Osteoblast (primary cell): Measurements from ENCODE around the gene CBFA2T3. TPM values are rescaled to one million over a fixed set of nuclear protein-coding genes. Genes with fewer than 3 reads are reported as not detected.
A peak's percentile ranks its signal among the peaks of the same experiment; 100 is the strongest.

ENCODE experiments used
- DNase-seq: peaks from one replicate; pipeline ENCODE4 v3.0.0; 2011; ENCODE audit warnings: low spot score, mixed read lengths; ENCODE audit not compliant: insufficient read length; ENCODE audit errors: missing footprints
- H2AFZ ChIP-seq: 2 replicates; pipeline ENCODE4 v1.6.0; 2011; ENCODE audit warnings: mild to moderate bottlenecking, low read length
- H3K27ac ChIP-seq: 2 replicates; pipeline ENCODE4 v1.5.1; 2011; ENCODE audit warnings: mild to moderate bottlenecking, low read depth, low read length, moderate library complexity
- H3K27me3 ChIP-seq: 2 replicates; pipeline ENCODE4 v1.6.0; 2012; ENCODE audit warnings: mild to moderate bottlenecking, control low read depth, inconsistent platforms, low read length, moderate library complexity; ENCODE audit not compliant: insufficient read depth
- H3K36me3 ChIP-seq: 2 replicates; pipeline ENCODE4 v1.5.1; 2011; ENCODE audit warnings: mild to moderate bottlenecking, low read length, control low read depth, moderate library complexity; ENCODE audit not compliant: insufficient read depth
- H3K4me1 ChIP-seq: 2 replicates; pipeline ENCODE4 v1.5.1; 2011; ENCODE audit warnings: mild to moderate bottlenecking, low read length, control low read depth, moderate library complexity; ENCODE audit not compliant: insufficient read depth
- H3K4me2 ChIP-seq: 2 replicates; pipeline ENCODE4 v1.6.0; 2011; ENCODE audit warnings: mild to moderate bottlenecking, low read length; ENCODE audit not compliant: insufficient read depth
- H3K4me3 ChIP-seq: fragments of 200-600 bp; sonication (generic); 3 replicates; pipeline ENCODE4 v1.5.1; 2012; ENCODE audit warnings: mild to moderate bottlenecking, low read length, inconsistent platforms; ENCODE audit not compliant: insufficient read depth
- H3K79me2 ChIP-seq: 2 replicates; pipeline ENCODE4 v1.6.0; 2012; ENCODE audit warnings: mild to moderate bottlenecking, low read length, control low read depth, inconsistent platforms; ENCODE audit not compliant: insufficient read depth
- H3K9me3 ChIP-seq: 2 replicates; pipeline ENCODE4 v1.5.1; 2011; ENCODE audit warnings: low read depth, low read length, control low read depth
- H4K20me1 ChIP-seq: 2 replicates; pipeline ENCODE4 v1.6.0; 2012; ENCODE audit warnings: mild to moderate bottlenecking, low read length, control low read depth; ENCODE audit not compliant: insufficient read depth
- total RNA-seq: library from RNA; depleted of rRNA; stranded (reverse); fragments of >200 nt; gene quantifications from 2 replicates; pipeline ENCODE4 v1.2.3, GENCODE V29; 2012
- TF ChIP-seq, protein P1 (sequence below): IDR thresholded peaks from 2 replicates; pipeline ENCODE4 v1.5.1; 2011; ENCODE audit warnings: mild to moderate bottlenecking, low read depth, low read length, moderate library complexity; ENCODE audit errors: extremely low read depth

The CBFA2T3 gene
- total RNA-seq, 1 donor, result not detected

DNA sequence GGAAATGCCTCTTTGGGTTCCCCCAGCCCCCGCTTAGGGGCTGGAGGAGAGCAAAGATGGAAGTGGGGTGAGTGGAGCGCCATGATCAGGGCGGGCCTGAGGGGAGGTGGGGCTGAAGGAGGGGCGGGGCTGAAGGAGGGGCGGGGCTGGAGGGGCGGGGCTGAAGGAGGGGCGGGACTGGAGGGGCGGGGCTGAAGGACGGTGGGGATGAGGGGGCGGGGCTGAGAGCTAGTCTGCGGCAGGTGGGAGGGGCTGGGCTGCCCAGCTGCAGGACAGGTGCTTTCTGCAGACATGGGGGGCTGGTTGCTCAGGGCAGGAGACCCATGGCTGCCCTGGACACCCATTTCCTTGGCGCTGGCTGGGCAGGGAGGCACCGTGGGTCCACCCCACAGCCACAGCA, 71.4 kb downstream of the CBFA2T3 start:
- Histone ChIP-seq H3K27me3 (peaks cover 15% of the 10 kb centered on the region), H3K4me1 (no peaks in the 10 kb centered on the region), H3K4me3 (no peak overlapping the region), H3K9me3 (no peaks in the 10 kb centered on the region), H4K20me1 (no peaks in the 10 kb centered on the region), H3K36me3 (no peaks in the 10 kb centered on the region), H2AFZ (no peak overlapping the region), H3K27ac (no peak overlapping the region), H3K79me2 (no peaks in the 10 kb centered on the region), H3K4me2 (no peak overlapping the region)
- DNase-seq, result peak; percentile 89
- TF ChIP-seq, protein P1, sequence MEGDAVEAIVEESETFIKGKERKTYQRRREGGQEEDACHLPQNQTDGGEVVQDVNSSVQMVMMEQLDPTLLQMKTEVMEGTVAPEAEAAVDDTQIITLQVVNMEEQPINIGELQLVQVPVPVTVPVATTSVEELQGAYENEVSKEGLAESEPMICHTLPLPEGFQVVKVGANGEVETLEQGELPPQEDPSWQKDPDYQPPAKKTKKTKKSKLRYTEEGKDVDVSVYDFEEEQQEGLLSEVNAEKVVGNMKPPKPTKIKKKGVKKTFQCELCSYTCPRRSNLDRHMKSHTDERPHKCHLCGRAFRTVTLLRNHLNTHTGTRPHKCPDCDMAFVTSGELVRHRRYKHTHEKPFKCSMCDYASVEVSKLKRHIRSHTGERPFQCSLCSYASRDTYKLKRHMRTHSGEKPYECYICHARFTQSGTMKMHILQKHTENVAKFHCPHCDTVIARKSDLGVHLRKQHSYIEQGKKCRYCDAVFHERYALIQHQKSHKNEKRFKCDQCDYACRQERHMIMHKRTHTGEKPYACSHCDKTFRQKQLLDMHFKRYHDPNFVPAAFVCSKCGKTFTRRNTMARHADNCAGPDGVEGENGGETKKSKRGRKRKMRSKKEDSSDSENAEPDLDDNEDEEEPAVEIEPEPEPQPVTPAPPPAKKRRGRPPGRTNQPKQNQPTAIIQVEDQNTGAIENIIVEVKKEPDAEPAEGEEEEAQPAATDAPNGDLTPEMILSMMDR, result no peak

DNA sequence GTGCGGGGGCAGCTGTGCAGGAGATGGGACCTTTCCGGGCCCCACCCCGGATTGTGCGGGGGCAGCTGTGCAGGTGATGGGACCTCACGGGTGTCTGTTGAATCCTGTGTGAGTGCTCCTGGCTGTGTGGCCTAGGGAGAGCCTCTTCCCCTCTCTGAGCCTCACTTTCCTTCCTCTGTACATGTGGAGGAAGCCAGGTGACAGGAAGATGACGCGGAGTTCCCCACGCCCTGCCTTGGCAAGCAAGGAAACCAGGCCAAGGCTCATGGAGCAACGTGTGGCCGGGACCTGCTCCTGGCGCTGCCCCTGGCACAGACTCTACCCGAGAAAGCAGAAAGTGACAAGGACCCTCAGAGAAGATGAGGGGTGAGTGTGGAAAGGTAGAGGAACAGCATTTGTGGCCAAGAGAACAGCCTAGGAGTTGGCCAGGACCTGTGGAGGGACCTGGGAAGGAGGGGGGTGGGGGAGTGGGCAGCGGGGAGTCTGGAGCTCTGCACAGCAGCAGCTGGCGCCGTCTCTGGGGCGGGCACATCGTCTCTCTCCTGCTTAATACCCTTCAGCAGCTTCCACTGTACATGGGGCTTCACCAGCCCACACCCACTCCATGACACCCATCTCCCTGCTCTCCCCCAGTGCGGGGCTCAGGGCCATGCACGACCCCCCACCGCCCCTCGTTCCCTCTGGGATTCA, 72.2 kb downstream of the CBFA2T3 start:
- Histone ChIP-seq H3K4me1 (no peaks in the 10 kb centered on the region), H3K27me3 (peaks cover 8% of the 10 kb centered on the region), H4K20me1 (no peaks in the 10 kb centered on the region), H2AFZ (no peak overlapping the region), H3K27ac (no peak overlapping the region), H3K79me2 (no peaks in the 10 kb centered on the region), H3K4me2 (no peak overlapping the region), H3K4me3 (no peak overlapping the region), H3K9me3 (no peaks in the 10 kb centered on the region), H3K36me3 (no peaks in the 10 kb centered on the region)
- DNase-seq, result no peak
- TF ChIP-seq, protein P1, result no peak

DNA sequence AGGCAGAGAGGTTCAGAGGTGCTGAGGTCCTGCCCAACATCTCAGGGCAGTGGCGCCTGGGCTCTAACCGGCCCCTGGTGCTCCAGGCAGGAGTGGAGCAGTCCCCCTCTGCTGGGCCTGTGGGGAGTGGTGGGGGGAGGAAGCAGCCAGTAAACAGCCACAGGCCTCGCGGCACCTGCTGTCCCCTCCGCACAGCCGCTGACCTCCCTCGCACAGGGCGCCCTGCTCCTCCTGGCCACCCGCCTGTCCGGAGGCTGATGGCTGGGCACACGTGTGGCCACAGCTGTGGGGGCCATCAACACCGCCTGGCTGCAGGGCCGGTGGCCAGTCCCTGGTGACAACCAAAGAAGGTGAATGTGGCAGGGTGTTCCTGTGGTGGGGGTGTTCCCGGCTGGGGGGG, 73.7 kb downstream of the CBFA2T3 start:
- TF ChIP-seq, protein P1, result no peak
- H4K20me1 ChIP-seq, result no peaks in the 10 kb centered on the region

DNA sequence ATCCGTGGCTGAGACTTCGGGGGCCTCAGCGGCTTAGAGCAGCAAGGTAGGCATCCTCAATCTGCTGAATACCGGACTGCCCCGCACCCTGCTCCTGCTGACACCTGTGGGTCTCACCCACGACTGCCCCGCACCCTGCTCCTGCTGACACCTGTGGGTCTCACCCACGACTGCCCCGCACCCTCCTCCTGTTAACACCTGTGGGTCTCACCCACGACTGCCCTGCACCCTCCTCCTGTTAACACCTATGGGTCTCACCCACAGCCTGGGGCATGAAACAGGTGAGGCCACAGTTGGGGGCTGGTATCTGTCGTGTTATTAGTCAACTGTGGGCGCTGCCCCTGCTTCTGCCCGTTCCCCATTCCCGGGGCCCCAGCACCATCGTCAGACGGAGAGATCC, 74.3 kb downstream of the CBFA2T3 start:
- H3K27ac ChIP-seq, result no peak overlapping the region
- TF ChIP-seq, protein P1, result no peak
- H3K36me3 ChIP-seq, result no peaks in the 10 kb centered on the region
- H3K4me2 ChIP-seq, result no peak overlapping the region
- DNase-seq, result no peak
- no peaks in the 10 kb centered on the region for H3K4me1 ChIP-seq
- peaks cover 8% of the 10 kb centered on the region for H3K27me3 ChIP-seq
- no peak overlapping the region for H2AFZ ChIP-seq
- H3K9me3 ChIP-seq, result no peaks in the 10 kb centered on the region
- H3K4me3 ChIP-seq, result no peak overlapping the region
- H4K20me1 ChIP-seq, result no peaks in the 10 kb centered on the region
- no peaks in the 10 kb centered on the region for H3K79me2 ChIP-seq

More for the DNA sequence above, 73.7 kb downstream of the CBFA2T3 start:
- DNase-seq, result no peak
- Histone ChIP-seq H3K36me3 (no peaks in the 10 kb centered on the region), H3K4me3 (no peak overlapping the region), H3K4me2 (no peak overlapping the region), H3K27ac (no peak overlapping the region), H3K27me3 (peaks cover 4% of the 10 kb centered on the region), H3K79me2 (no peaks in the 10 kb centered on the region), H3K4me1 (no peaks in the 10 kb centered on the region), H2AFZ (no peak overlapping the region), H3K9me3 (no peaks in the 10 kb centered on the region)
